ENCODE results near the gene ANXA3. TPM values are rescaled to one million over a fixed set of nuclear protein-coding genes. Genes with fewer than 3 reads are reported as not detected.

The ANXA3 gene
- total RNA-seq, 3 donors from 2014 or later, result 37.6 to 170 (median 95.7) TPM

DNA sequence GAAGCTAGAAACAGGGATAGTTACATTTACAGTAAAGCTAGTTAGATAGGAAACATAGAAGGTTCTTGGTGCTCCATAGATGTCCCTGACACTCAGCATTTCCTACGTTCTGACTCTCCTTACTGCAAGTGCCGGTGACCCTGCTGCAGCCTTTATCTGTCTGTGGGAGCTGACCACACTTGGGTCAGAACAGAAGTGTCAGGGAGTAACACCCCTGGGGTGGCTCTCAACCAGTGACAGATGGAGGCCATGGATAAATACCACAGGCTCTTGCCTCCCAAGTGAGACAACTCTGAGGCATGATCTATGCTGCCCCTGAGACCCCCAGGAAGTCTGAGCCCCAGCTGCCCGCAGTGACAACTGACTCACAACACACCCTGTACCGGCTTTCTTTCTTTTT, 69.8 kb downstream of the ANXA3 start:
- intact Hi-C loops (cut with DNase I; ENCODE audit: low total_unique reads), result no loop called here

GRCh38 chr4:78622253-78622979, 70.8 kb downstream of the ANXA3 start:
- Histone ChIP-seq H3K4me1 (no peaks in the 10 kb centered on the region), H3K36me3 (no peaks in the 10 kb centered on the region), H3K9me3 (no peaks in the 10 kb centered on the region), H3K27me3 (no peaks in the 10 kb centered on the region), H3K4me3 (no peak overlapping the region), H3K27ac (no peak overlapping the region)
- TF ChIP-seq POLR2AphosphoS5 (IDR thresholded peaks at IDR 0.05) (no peak), POLR2A (IDR thresholded peaks at IDR 0.05) (no peak)
- TF ChIP-seq, protein P1, sequence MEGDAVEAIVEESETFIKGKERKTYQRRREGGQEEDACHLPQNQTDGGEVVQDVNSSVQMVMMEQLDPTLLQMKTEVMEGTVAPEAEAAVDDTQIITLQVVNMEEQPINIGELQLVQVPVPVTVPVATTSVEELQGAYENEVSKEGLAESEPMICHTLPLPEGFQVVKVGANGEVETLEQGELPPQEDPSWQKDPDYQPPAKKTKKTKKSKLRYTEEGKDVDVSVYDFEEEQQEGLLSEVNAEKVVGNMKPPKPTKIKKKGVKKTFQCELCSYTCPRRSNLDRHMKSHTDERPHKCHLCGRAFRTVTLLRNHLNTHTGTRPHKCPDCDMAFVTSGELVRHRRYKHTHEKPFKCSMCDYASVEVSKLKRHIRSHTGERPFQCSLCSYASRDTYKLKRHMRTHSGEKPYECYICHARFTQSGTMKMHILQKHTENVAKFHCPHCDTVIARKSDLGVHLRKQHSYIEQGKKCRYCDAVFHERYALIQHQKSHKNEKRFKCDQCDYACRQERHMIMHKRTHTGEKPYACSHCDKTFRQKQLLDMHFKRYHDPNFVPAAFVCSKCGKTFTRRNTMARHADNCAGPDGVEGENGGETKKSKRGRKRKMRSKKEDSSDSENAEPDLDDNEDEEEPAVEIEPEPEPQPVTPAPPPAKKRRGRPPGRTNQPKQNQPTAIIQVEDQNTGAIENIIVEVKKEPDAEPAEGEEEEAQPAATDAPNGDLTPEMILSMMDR (IDR thresholded peaks at IDR 0.05), result no peak
- intact Hi-C loops (cut with DNase I; ENCODE audit: low total_unique reads), result no loop called here
- DNase-seq (ENCODE audit: low spot score in 2 of 2), result no peak

More for the DNA sequence above, 69.8 kb downstream of the ANXA3 start:
- no peak for TF ChIP-seq POLR2A (IDR thresholded peaks at IDR 0.05)
- TF ChIP-seq, protein P1 (IDR thresholded peaks at IDR 0.05), result no peak
- TF ChIP-seq POLR2AphosphoS5 (IDR thresholded peaks at IDR 0.05), result no peak
- H3K36me3 ChIP-seq, result no peaks in the 10 kb centered on the region
- no peaks in the 10 kb centered on the region for H3K4me1 ChIP-seq
- no peak overlapping the region for H3K27ac ChIP-seq
- no peak for DNase-seq (ENCODE audit: low spot score in 2 of 2)
- no peak overlapping the region for H3K4me3 ChIP-seq
- H3K9me3 ChIP-seq, result no peaks in the 10 kb centered on the region
- H3K27me3 ChIP-seq, result no peaks in the 10 kb centered on the region

DNA sequence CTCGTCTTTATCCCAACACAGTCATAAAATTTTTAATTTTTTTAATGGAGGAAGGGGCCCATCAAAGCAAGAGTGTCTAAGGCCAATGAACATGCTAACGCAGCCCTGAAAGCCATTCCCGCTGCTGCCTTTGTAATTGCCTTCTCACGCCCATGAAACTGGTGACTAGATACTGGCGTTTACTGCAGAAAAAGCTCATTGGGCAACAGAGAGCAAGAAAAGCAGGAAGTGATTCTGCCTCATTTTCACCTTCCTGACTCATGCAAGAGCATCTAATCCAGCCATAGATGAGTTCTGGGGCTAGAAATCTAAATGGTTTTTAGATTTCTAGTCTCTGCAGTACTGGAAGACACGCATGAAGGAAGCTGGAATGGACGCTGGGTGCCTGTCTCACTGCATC, 72.5 kb downstream of the ANXA3 start:
- intact Hi-C loops (cut with DNase I; ENCODE audit: low total_unique reads), result no loop called here

GRCh38 chr4:78625073-78625472, 73.5 kb downstream of the ANXA3 start:
- TF ChIP-seq, protein P1 (IDR thresholded peaks at IDR 0.05), result no peak
- Histone ChIP-seq H3K27me3 (no peaks in the 10 kb centered on the region), H3K4me3 (no peak overlapping the region), H3K36me3 (no peaks in the 10 kb centered on the region), H3K27ac (no peak overlapping the region), H3K9me3 (no peaks in the 10 kb centered on the region), H3K4me1 (no peaks in the 10 kb centered on the region)
- DNase-seq (ENCODE audit: low spot score in 2 of 2), result no peak
- intact Hi-C loops (cut with DNase I; ENCODE audit: low total_unique reads), result no loop called here

More for the DNA sequence above, 72.5 kb downstream of the ANXA3 start:
- H3K9me3 ChIP-seq, result no peaks in the 10 kb centered on the region
- H3K4me3 ChIP-seq, result no peak overlapping the region
- no peaks in the 10 kb centered on the region for H3K4me1 ChIP-seq
- no peaks in the 10 kb centered on the region for H3K27me3 ChIP-seq
- no peak overlapping the region for H3K27ac ChIP-seq
- no peaks in the 10 kb centered on the region for H3K36me3 ChIP-seq
- no peak for DNase-seq (ENCODE audit: low spot score in 2 of 2)
- TF ChIP-seq POLR2AphosphoS5 (IDR thresholded peaks at IDR 0.05) (no peak), POLR2A (IDR thresholded peaks at IDR 0.05) (no peak)
- TF ChIP-seq, protein P1 (IDR thresholded peaks at IDR 0.05), result no peak

DNA sequence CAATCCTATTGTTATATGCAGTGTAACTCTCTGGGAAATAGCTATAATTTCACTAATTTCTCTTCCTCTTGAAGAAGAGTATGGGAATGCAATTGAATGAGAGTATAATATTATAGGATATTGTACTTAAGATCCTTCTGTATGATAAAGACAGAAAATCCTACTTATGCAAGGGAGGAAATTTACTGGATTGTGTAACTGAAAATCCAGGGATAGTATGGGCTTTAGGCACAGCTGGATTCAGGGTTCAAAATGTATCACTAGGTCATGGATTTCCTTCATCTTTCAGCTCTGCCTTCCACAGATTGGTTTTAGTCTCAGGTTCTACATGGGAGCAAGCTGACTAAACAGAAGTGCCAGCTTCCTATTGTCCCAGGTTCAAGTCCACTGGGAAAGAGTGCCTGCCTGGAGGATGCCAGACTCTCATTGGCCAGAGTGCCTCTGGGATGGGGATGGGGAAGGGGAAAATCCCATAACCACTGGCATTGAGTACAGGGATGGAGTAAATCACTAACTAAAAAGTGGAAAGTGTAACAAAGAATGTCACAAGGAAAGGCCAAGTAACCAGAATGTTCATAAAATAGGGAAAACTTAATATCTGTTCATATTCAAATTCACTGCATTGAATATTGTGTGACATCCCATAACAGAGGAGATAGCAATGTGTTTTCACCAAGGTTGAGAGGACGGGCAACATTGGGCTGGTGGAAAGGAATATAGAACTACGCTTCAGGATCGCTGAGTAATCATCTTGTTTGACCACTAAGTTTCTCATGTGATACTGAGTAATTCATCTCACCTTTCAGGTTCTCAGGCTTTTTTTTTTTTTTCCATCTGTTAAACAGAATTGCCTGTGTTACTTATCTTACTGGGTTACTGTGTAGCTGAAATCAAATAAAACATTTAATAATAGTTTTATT, 75.7 kb downstream of the ANXA3 start:
- TF ChIP-seq POLR2A (IDR thresholded peaks at IDR 0.05), result no peak
- no peak for TF ChIP-seq POLR2AphosphoS5 (IDR thresholded peaks at IDR 0.05)
- TF ChIP-seq, protein P1 (IDR thresholded peaks at IDR 0.05), result no peak
- Histone ChIP-seq H3K4me3 (no peak overlapping the region), H3K9me3 (no peaks in the 10 kb centered on the region), H3K4me1 (no peaks in the 10 kb centered on the region), H3K27ac (no peak overlapping the region), H3K27me3 (no peaks in the 10 kb centered on the region), H3K36me3 (no peaks in the 10 kb centered on the region)
- no peak for DNase-seq (ENCODE audit: low spot score in 2 of 2)
- intact Hi-C loops (cut with DNase I; ENCODE audit: low total_unique reads), result no loop called here

Data from breast epithelium (tissue), 4 donors.